ENCODE results near the gene RASL12.

DNA sequence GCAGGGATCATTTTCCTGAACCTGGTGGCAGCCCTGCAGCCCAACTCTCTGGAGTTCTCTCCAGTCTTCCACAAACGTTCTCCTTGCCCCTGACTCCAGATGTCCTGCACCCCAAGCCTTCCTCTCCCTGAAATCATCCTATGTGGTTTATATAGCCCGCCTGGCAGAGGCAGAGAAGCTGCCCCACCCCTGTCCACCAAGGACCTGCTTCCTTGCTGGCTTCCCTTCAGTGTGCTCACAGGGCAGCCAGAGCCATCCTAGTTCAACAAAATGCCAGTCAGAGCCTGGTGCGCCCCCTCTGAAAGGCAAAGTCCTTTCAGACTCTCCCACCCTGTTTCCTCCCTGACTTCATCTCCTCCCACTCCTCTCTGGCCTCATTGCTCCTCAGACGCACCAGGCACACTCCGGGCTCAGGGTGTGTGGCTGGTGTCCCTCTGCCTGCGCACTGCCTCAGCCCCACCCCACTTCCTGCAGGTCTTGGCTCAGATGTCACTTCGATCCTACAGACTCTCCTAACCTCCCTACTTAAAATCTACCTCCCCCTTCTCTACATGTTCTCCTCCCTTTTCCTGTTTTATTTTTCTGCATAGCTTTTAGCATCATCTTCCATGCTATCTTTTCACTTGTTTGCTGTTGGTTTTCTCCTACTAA is 14.6 kb upstream of the RASL12 start:
- TF ChIP-seq, protein P1, sequence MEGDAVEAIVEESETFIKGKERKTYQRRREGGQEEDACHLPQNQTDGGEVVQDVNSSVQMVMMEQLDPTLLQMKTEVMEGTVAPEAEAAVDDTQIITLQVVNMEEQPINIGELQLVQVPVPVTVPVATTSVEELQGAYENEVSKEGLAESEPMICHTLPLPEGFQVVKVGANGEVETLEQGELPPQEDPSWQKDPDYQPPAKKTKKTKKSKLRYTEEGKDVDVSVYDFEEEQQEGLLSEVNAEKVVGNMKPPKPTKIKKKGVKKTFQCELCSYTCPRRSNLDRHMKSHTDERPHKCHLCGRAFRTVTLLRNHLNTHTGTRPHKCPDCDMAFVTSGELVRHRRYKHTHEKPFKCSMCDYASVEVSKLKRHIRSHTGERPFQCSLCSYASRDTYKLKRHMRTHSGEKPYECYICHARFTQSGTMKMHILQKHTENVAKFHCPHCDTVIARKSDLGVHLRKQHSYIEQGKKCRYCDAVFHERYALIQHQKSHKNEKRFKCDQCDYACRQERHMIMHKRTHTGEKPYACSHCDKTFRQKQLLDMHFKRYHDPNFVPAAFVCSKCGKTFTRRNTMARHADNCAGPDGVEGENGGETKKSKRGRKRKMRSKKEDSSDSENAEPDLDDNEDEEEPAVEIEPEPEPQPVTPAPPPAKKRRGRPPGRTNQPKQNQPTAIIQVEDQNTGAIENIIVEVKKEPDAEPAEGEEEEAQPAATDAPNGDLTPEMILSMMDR (IDR thresholded peaks at IDR 0.05): no peak
- no peak for TF ChIP-seq POLR2A (IDR thresholded peaks at IDR 0.05)
